Astrocyte (in vitro differentiated cells and primary cell): ENCODE results near the gene PLEKHO2.

ENCODE experiments used
- CTCF ChIP-seq: IDR thresholded peaks from 2 replicates; pipeline ENCODE4 v1.5.1; 2011; ENCODE audit warnings: low read depth, mild to moderate bottlenecking, inconsistent platforms, low read length, moderate library complexity; ENCODE audit not compliant: insufficient read depth
- EZH2 ChIP-seq: IDR thresholded peaks from 2 replicates; pipeline ENCODE4 v1.6.1; 2012; ENCODE audit warnings: mild to moderate bottlenecking, low read length, inconsistent platforms; ENCODE audit not compliant: insufficient read depth

- TF ChIP-seq CTCF (no peak), EZH2 (no peak)
Measured at GRCh38 chr15:64792282-64792681, 49.4 kb upstream of the PLEKHO2 start.
